ENCODE measurements around the gene NCOA1. TPM values are rescaled to one million over a fixed set of nuclear protein-coding genes. Genes with fewer than 3 reads are reported as not detected.

The NCOA1 gene
- total RNA-seq, 1 donor from 2014 or later = 29.0 TPM

DNA sequence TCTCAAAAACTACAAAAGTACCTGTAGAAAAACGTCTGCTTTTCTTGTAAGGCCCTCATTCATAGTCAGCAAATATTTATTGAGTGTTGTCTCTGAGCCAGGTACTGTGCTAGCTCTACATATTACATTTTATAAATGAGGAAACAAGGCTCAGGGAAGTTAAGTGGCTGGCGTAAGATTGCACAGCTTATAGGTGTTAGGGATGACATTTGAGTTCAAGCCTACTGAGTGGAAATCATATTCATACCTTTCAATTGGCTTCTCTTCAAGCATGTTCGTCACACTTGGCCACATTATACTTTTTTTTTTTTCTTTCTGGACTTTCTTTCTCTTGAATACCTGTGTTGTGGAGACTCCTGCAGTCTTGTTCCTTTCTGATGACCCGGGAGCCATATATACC lies 5.9 kb downstream of the NCOA1 start:
- H3K27ac Mint-ChIP-seq (ENCODE audit: unreplicated experiment) = no peak overlapping the region
- H3K9me3 Mint-ChIP-seq (ENCODE audit: unreplicated experiment) = no peaks in the 10 kb centered on the region
- H3K27me3 Mint-ChIP-seq (ENCODE audit: unreplicated experiment) = no peaks in the 10 kb centered on the region
- peaks cover 2% of the 10 kb centered on the region for H3K36me3 Mint-ChIP-seq (ENCODE audit: unreplicated experiment)
- TF ChIP-seq, protein P1, sequence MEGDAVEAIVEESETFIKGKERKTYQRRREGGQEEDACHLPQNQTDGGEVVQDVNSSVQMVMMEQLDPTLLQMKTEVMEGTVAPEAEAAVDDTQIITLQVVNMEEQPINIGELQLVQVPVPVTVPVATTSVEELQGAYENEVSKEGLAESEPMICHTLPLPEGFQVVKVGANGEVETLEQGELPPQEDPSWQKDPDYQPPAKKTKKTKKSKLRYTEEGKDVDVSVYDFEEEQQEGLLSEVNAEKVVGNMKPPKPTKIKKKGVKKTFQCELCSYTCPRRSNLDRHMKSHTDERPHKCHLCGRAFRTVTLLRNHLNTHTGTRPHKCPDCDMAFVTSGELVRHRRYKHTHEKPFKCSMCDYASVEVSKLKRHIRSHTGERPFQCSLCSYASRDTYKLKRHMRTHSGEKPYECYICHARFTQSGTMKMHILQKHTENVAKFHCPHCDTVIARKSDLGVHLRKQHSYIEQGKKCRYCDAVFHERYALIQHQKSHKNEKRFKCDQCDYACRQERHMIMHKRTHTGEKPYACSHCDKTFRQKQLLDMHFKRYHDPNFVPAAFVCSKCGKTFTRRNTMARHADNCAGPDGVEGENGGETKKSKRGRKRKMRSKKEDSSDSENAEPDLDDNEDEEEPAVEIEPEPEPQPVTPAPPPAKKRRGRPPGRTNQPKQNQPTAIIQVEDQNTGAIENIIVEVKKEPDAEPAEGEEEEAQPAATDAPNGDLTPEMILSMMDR (IDR thresholded peaks at IDR 0.05) = no peak
- no peak for DNase-seq (ENCODE audit: extremely low spot score, unreplicated experiment)
- peaks cover 31% of the 10 kb centered on the region for H3K4me1 Mint-ChIP-seq (ENCODE audit: unreplicated experiment)
- no peak overlapping the region for H3K4me3 Mint-ChIP-seq (ENCODE audit: unreplicated experiment)

DNA sequence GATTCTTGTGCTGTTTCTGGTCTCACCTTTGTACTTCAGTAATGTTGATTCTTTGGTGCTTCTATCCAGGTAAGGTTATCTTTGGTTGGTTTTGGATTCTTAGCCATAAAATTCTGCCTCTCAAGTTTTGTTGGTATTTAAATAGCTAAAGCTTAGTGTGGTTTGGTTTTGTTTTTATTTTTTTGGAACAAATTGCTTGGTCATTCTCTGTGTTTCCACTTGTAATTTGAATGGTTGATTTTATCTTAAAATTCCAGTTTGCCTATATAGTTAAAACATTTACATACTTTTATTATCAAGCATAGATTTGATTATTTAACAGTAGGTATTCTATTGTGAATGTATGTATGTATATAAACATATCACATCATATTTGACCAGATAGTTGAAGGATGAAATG lies 6.6 kb downstream of the NCOA1 start:
- Mint-ChIP-seq H3K36me3 (ENCODE audit: unreplicated experiment) (peaks cover 2% of the 10 kb centered on the region), H3K9me3 (ENCODE audit: unreplicated experiment) (no peaks in the 10 kb centered on the region), H3K4me3 (ENCODE audit: unreplicated experiment) (no peak overlapping the region), H3K27me3 (ENCODE audit: unreplicated experiment) (no peaks in the 10 kb centered on the region), H3K27ac (ENCODE audit: unreplicated experiment) (no peak overlapping the region), H3K4me1 (ENCODE audit: unreplicated experiment) (peaks cover 24% of the 10 kb centered on the region)
- TF ChIP-seq, protein P1 (IDR thresholded peaks at IDR 0.05) = no peak
- no peak for DNase-seq (ENCODE audit: extremely low spot score, unreplicated experiment)

DNA sequence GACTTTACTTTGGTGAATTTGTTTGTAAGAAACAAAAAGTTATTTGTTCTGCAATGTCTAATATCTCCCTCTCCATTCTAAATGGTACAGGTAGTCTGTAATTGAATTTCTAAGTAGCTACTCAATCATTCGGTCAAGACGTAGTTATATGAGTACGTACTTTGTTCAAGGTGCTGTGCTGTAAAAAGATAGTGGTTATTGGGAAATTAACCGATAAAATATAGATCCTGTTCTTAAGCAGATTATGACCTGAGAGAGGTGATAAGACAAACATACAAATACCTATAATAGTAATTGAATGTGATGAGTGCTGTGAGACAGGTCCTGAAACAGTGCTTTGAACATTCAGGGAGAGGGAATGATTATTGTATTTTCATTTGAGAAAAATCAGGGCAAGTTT lies 7.1 kb downstream of the NCOA1 start:
- H3K36me3 Mint-ChIP-seq (ENCODE audit: unreplicated experiment) = peaks cover 2% of the 10 kb centered on the region
- no peaks in the 10 kb centered on the region for H3K9me3 Mint-ChIP-seq (ENCODE audit: unreplicated experiment)
- TF ChIP-seq, protein P1 (IDR thresholded peaks at IDR 0.05) = no peak
- H3K4me3 Mint-ChIP-seq (ENCODE audit: unreplicated experiment) = no peak overlapping the region
- H3K27me3 Mint-ChIP-seq (ENCODE audit: unreplicated experiment) = no peaks in the 10 kb centered on the region
- no peak overlapping the region for H3K27ac Mint-ChIP-seq (ENCODE audit: unreplicated experiment)
- H3K4me1 Mint-ChIP-seq (ENCODE audit: unreplicated experiment) = peaks cover 19% of the 10 kb centered on the region
- DNase-seq (ENCODE audit: extremely low spot score, unreplicated experiment) = no peak

DNA sequence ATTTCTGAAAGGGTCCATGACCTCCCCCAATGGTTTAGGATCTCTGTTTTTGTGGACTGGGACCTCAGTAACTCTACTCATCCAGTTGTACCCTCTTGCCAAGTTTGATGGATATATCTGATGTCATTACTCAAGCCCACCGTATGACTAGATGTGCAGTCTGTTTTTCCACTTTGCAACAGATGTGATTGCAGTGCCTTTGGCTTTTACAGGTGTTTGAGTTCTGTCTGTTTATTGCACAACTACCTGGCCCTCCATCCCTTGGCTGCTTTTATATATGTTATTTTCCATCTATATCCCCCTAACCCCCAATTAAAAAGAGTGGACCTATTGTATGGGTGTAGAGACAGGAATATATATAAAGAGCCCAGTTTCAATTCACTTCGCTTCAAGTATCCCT lies 10.8 kb downstream of the NCOA1 start:
- Mint-ChIP-seq H3K36me3 (ENCODE audit: unreplicated experiment) (peaks cover 5% of the 10 kb centered on the region), H3K4me1 (ENCODE audit: unreplicated experiment) (peaks cover 4% of the 10 kb centered on the region), H3K9me3 (ENCODE audit: unreplicated experiment) (no peaks in the 10 kb centered on the region), H3K27ac (ENCODE audit: unreplicated experiment) (no peak overlapping the region), H3K27me3 (ENCODE audit: unreplicated experiment) (no peaks in the 10 kb centered on the region), H3K4me3 (ENCODE audit: unreplicated experiment) (no peak overlapping the region)
- TF ChIP-seq, protein P1 (IDR thresholded peaks at IDR 0.05) = no peak
- DNase-seq (ENCODE audit: extremely low spot score, unreplicated experiment) = no peak

DNA sequence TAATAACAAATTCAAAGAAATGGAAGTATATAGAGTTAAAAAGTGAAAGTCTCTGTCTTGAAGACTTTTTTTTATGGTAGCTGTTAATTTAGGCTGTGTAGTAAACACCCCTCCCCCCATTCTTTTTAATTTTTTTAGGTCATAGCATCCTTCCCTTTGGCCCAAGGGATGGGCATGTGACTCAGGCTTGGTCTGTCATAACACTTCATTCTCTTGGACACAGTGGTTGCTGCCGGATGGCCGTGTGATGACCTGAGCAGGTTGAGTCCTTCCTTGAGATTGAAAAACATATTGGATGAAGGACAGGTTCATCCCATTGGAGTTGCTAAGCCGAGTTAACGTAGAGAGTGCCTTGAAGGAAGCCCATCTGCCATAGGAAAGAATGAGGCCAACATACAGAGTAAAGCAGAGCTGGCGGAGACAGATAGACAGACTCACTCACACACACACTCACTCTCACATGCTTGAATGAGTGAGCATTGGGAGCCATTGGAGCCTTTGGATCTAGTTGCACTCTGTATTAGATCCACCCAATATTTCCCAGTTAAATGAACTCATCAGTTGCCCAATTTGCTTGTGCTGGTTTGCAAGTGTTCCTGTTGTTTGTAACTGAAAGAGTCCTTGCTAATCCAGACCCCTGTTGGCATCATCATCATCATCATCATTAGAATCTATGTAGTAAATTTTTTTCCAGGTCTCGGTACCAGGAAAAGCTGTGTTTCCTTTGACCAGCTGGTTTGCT lies 14.7 kb downstream of the NCOA1 start:
- Mint-ChIP-seq H3K4me1 (ENCODE audit: unreplicated experiment) (no peaks in the 10 kb centered on the region), H3K9me3 (ENCODE audit: unreplicated experiment) (no peaks in the 10 kb centered on the region), H3K27me3 (ENCODE audit: unreplicated experiment) (no peaks in the 10 kb centered on the region), H3K27ac (ENCODE audit: unreplicated experiment) (no peak overlapping the region), H3K36me3 (ENCODE audit: unreplicated experiment) (peaks cover 3% of the 10 kb centered on the region), H3K4me3 (ENCODE audit: unreplicated experiment) (no peak overlapping the region)
- TF ChIP-seq, protein P1 (IDR thresholded peaks at IDR 0.05) = no peak
- no peak for DNase-seq (ENCODE audit: extremely low spot score, unreplicated experiment)

Measured in osteocyte (in vitro differentiated cells).